Measurements from ENCODE around the gene MATN1. TPM values are rescaled to one million over a fixed set of nuclear protein-coding genes. Genes with fewer than 3 reads are reported as not detected.

Gene MATN1
- total RNA-seq, 1 experiment from 2014 or later = 0.47 TPM

DNA sequence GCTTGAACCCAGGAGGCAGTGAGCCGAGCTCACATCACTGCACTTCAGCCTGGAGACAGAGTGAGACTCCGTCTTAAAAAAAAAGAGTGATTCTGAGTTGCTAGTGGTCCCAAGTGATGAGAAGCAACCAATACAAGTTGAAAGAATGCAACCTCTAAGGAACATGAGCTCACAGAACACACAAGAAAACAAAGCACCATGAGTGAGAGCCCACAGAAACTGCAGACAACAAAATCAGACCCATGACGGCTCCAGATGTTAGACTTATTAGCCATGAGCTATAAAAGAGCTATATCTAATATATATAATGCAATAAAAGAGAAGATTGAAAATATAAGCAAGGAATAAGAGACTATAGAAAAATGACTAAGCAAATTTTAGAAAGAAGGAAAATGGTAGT is 50.0 kb downstream of the MATN1 start:
- CTCF ChIA-PET = interaction anchor here (0.6 to 0.9 kb wide), 3 partner anchors 36 to 1332 kb away, joined by 3 to 4 read pairs (median 3); no protein-coding TSS in a partner anchor
- Mint-ChIP-seq H3K4me3 (ENCODE audit: unreplicated experiment) (no peak overlapping the region), H3K9me3 (ENCODE audit: unreplicated experiment) (peaks cover 8% of the 10 kb centered on the region), H3K27ac (ENCODE audit: low read depth, unreplicated experiment) (peak overlapping the region; percentile 88), H3K27me3 (ENCODE audit: insufficient read depth, unreplicated experiment) (no peaks in the 10 kb centered on the region), H3K36me3 (ENCODE audit: insufficient read depth, unreplicated experiment) (no peaks in the 10 kb centered on the region), H3K4me1 (ENCODE audit: insufficient read depth, unreplicated experiment) (peaks cover 40% of the 10 kb centered on the region)
- no TSS peak for BruUV-seq (replicated peaks)
- POLR2A ChIA-PET = no interaction called here
- no peak for DNase-seq (ENCODE audit: unreplicated experiment)
- TF ChIP-seq, protein P1, sequence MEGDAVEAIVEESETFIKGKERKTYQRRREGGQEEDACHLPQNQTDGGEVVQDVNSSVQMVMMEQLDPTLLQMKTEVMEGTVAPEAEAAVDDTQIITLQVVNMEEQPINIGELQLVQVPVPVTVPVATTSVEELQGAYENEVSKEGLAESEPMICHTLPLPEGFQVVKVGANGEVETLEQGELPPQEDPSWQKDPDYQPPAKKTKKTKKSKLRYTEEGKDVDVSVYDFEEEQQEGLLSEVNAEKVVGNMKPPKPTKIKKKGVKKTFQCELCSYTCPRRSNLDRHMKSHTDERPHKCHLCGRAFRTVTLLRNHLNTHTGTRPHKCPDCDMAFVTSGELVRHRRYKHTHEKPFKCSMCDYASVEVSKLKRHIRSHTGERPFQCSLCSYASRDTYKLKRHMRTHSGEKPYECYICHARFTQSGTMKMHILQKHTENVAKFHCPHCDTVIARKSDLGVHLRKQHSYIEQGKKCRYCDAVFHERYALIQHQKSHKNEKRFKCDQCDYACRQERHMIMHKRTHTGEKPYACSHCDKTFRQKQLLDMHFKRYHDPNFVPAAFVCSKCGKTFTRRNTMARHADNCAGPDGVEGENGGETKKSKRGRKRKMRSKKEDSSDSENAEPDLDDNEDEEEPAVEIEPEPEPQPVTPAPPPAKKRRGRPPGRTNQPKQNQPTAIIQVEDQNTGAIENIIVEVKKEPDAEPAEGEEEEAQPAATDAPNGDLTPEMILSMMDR (IDR thresholded peaks at IDR 0.05; ENCODE audit: unreplicated experiment) = no peak
- intact Hi-C loops (cut with micrococcal nuclease) = no loop called here

DNA sequence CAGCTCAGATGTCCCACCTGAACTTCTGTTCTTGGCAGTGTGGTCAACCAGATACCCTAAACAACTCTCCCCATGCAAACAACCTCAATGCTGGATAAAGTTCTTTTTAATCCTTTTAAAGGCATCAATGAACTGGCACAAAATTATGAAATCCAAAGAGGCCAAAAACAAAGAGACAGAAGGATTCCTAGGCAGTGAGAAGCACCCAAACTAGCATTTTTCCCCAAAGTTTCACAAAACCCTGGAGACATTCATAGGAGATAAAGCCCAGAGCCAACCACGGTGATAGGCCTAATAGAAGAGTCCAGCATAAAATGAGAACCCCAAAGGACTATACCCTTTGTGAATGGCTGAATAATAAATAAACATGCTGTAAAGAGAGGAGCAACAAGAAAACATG is 50.7 kb downstream of the MATN1 start:
- no peak overlapping the region for H3K27ac Mint-ChIP-seq (ENCODE audit: low read depth, unreplicated experiment)
- intact Hi-C loops (cut with micrococcal nuclease) = no loop called here
- no TSS peak for BruUV-seq (replicated peaks)
- no peak for DNase-seq (ENCODE audit: unreplicated experiment)
- TF ChIP-seq, protein P1 (IDR thresholded peaks at IDR 0.05; ENCODE audit: unreplicated experiment) = no peak
- peaks cover 38% of the 10 kb centered on the region for H3K4me1 Mint-ChIP-seq (ENCODE audit: insufficient read depth, unreplicated experiment)
- peaks cover 8% of the 10 kb centered on the region for H3K9me3 Mint-ChIP-seq (ENCODE audit: unreplicated experiment)
- no peaks in the 10 kb centered on the region for H3K36me3 Mint-ChIP-seq (ENCODE audit: insufficient read depth, unreplicated experiment)
- ChIA-PET CTCF (interaction anchor here (0.6 kb wide), 1 partner anchor 1331 kb away, joined by 3 read pairs; no protein-coding TSS in a partner anchor), POLR2A (no interaction called here)
- H3K27me3 Mint-ChIP-seq (ENCODE audit: insufficient read depth, unreplicated experiment) = no peaks in the 10 kb centered on the region
- no peak overlapping the region for H3K4me3 Mint-ChIP-seq (ENCODE audit: unreplicated experiment)

DNA sequence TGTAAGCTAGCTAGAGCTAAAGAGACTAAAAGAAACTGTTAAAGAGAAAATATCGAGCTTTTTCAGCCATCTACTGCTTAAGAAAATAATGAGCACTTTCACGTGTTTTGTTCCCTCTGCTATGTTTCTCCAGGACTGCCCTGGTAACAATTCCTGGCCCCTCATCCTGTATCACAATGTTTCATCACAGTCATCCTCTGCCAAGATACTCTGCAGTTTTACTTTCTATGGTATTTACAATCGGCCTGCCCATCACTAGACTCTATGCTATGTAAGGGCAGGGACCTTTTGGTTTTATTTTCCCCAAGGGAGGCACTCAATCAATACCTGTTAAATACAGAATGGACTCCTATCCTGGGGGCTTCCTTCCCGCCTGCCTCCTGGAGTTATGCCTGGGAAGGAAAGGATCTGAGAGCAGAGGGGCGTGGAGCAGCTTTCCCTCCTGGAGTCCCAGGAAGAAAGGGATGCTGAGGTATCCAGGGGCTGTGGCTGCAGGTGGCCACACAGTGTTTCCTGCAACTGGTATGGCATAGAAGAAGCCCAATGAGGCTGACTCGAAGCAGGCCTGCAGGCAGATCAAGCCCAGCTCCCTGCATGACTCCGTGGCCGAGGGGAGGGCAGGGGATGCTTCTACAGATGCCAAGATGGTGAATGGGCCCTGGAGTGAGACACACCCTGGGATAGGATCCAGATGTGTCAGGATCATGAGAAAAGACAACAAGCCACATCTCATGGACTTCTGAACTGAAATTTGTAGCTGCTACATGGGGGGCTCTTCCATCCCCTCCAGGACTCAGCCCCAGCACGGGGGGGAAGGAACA is 52.9 kb downstream of the MATN1 start:
- peaks cover 26% of the 10 kb centered on the region for H3K4me1 Mint-ChIP-seq (ENCODE audit: insufficient read depth, unreplicated experiment)
- peak; percentile 21 for DNase-seq (ENCODE audit: unreplicated experiment)

More for the DNA sequence above, 52.9 kb downstream of the MATN1 start:
- Mint-ChIP-seq H3K27ac (ENCODE audit: low read depth, unreplicated experiment) (peak overlapping the region; percentile 54), H3K27me3 (ENCODE audit: insufficient read depth, unreplicated experiment) (no peaks in the 10 kb centered on the region), H3K9me3 (ENCODE audit: unreplicated experiment) (peaks cover 8% of the 10 kb centered on the region), H3K36me3 (ENCODE audit: insufficient read depth, unreplicated experiment) (no peaks in the 10 kb centered on the region), H3K4me3 (ENCODE audit: unreplicated experiment) (no peak overlapping the region)
- ChIA-PET POLR2A (no interaction called here), CTCF (interaction anchor here (0.7 kb wide), 1 partner anchor 297 kb away, joined by 3 read pairs; no protein-coding TSS in a partner anchor)
- TF ChIP-seq, protein P1 (IDR thresholded peaks at IDR 0.05; ENCODE audit: unreplicated experiment) = no peak
- BruUV-seq (replicated peaks) = no TSS peak
- intact Hi-C loops (cut with micrococcal nuclease) = no loop called here
